Central memory CD8-positive, alpha-beta T cell (primary cell): ENCODE data around the gene ANO2.

ENCODE experiments used
- ATAC-seq: fragments of 150-1000 bp; cut with Tn5 transposase; replicated peaks from 2 replicates; pipeline ENCODE4 v1.10.0; 2022; ENCODE audit warnings: mild to moderate bottlenecking, moderate FRiP score, moderate number of reproducible peaks; ENCODE audit not compliant: poor library complexity, severe bottlenecking; ENCODE audit errors: extremely low read depth
- DNase-seq, 2 donors: peaks; one replicate each; pipeline ENCODE4 v3.0.0; 2021; ENCODE audit warnings: low spot score in 2 of 2
- H3K27ac Mint-ChIP-seq: one replicate; pipeline ENCODE4 v1.8.0; 2022; ENCODE audit warnings: low read depth, mild to moderate bottlenecking, moderate library complexity, mixed read lengths
- H3K27me3 Mint-ChIP-seq: one replicate; pipeline ENCODE4 v1.8.0; 2022; ENCODE audit warnings: mixed read lengths
- H3K36me3 Mint-ChIP-seq: one replicate; pipeline ENCODE4 v1.8.0; 2022; ENCODE audit warnings: mild to moderate bottlenecking, moderate library complexity, mixed read lengths; ENCODE audit not compliant: insufficient read depth
- H3K4me1 Mint-ChIP-seq: one replicate; pipeline ENCODE4 v1.8.0; 2022; ENCODE audit warnings: mixed read lengths
- H3K4me3 Mint-ChIP-seq: one replicate; pipeline ENCODE4 v1.8.0; 2022; ENCODE audit warnings: mild to moderate bottlenecking, moderate library complexity, mixed read lengths
- H3K9me3 Mint-ChIP-seq: one replicate; pipeline ENCODE4 v1.8.0; 2022; ENCODE audit warnings: mixed read lengths

ANO2 gene

GRCh38 chr12:5522432-5523335, 422.4 kb downstream of the ANO2 start:
- H3K4me3 Mint-ChIP-seq: no peak overlapping the region
- H3K36me3 Mint-ChIP-seq: no peaks in the 10 kb centered on the region
- H3K27me3 Mint-ChIP-seq: peaks cover 26% of the 10 kb centered on the region
- H3K27ac Mint-ChIP-seq: no peak overlapping the region
- H3K4me1 Mint-ChIP-seq: no peaks in the 10 kb centered on the region
- ATAC-seq (no peak), DNase-seq (no peak)
- H3K9me3 Mint-ChIP-seq: peaks cover 5% of the 10 kb centered on the region

- ATAC-seq (no peak), DNase-seq (no peak)
- Mint-ChIP-seq H3K4me1 (no peaks in the 10 kb centered on the region), H3K4me3 (no peak overlapping the region), H3K36me3 (peaks cover 3% of the 10 kb centered on the region), H3K27ac (no peak overlapping the region), H3K27me3 (peaks cover 26% of the 10 kb centered on the region), H3K9me3 (peaks cover 5% of the 10 kb centered on the region)
Measured at GRCh38 chr12:5521456-5522325, 423.4 kb downstream of the ANO2 start.

GRCh38 chr12:5520831-5521230, 424.2 kb downstream of the ANO2 start:
- peaks cover 5% of the 10 kb centered on the region for H3K9me3 Mint-ChIP-seq
- H3K4me3 Mint-ChIP-seq: no peak overlapping the region
- H3K36me3 Mint-ChIP-seq: peaks cover 3% of the 10 kb centered on the region
- H3K27ac Mint-ChIP-seq: no peak overlapping the region
- H3K4me1 Mint-ChIP-seq: no peaks in the 10 kb centered on the region
- ATAC-seq (no peak), DNase-seq (no peak)
- H3K27me3 Mint-ChIP-seq: peaks cover 26% of the 10 kb centered on the region

- H3K36me3 Mint-ChIP-seq: peaks cover 3% of the 10 kb centered on the region
- H3K4me1 Mint-ChIP-seq: no peaks in the 10 kb centered on the region
- peaks cover 26% of the 10 kb centered on the region for H3K27me3 Mint-ChIP-seq
- no peak overlapping the region for H3K4me3 Mint-ChIP-seq
- no peak for ATAC-seq
- no peak for DNase-seq
- H3K27ac Mint-ChIP-seq: no peak overlapping the region
- H3K9me3 Mint-ChIP-seq: peaks cover 5% of the 10 kb centered on the region
Measured at GRCh38 chr12:5520037-5520436, 425.0 kb downstream of the ANO2 start.

GRCh38 chr12:5518584-5519365, 426.3 kb downstream of the ANO2 start:
- Mint-ChIP-seq H3K4me3 (no peak overlapping the region), H3K27ac (no peak overlapping the region), H3K9me3 (peaks cover 5% of the 10 kb centered on the region), H3K27me3 (peaks cover 36% of the 10 kb centered on the region), H3K36me3 (peaks cover 3% of the 10 kb centered on the region), H3K4me1 (no peaks in the 10 kb centered on the region)
- no peak for ATAC-seq
- no peak for DNase-seq

GRCh38 chr12:5516371-5517241, 428.5 kb downstream of the ANO2 start:
- H3K27me3 Mint-ChIP-seq: peaks cover 37% of the 10 kb centered on the region
- no peak overlapping the region for H3K4me3 Mint-ChIP-seq
- ATAC-seq (no peak), DNase-seq (no peak)
- H3K4me1 Mint-ChIP-seq: no peaks in the 10 kb centered on the region
- H3K36me3 Mint-ChIP-seq: peaks cover 3% of the 10 kb centered on the region
- no peak overlapping the region for H3K27ac Mint-ChIP-seq
- peaks cover 5% of the 10 kb centered on the region for H3K9me3 Mint-ChIP-seq

- H3K4me1 Mint-ChIP-seq: no peaks in the 10 kb centered on the region
- peaks cover 3% of the 10 kb centered on the region for H3K36me3 Mint-ChIP-seq
- no peak overlapping the region for H3K27ac Mint-ChIP-seq
- H3K4me3 Mint-ChIP-seq: no peak overlapping the region
- DNase-seq (no peak), ATAC-seq (no peak)
- peaks cover 5% of the 10 kb centered on the region for H3K9me3 Mint-ChIP-seq
- peaks cover 26% of the 10 kb centered on the region for H3K27me3 Mint-ChIP-seq
Measured at GRCh38 chr12:5515458-5515857, 429.6 kb downstream of the ANO2 start.

GRCh38 chr12:5514545-5514944, 430.5 kb downstream of the ANO2 start:
- DNase-seq (no peak), ATAC-seq (no peak)
- Mint-ChIP-seq H3K4me1 (no peaks in the 10 kb centered on the region), H3K9me3 (peaks cover 1% of the 10 kb centered on the region), H3K4me3 (no peak overlapping the region), H3K27me3 (peaks cover 18% of the 10 kb centered on the region), H3K36me3 (peaks cover 3% of the 10 kb centered on the region), H3K27ac (no peak overlapping the region)

- H3K27me3 Mint-ChIP-seq: peaks cover 14% of the 10 kb centered on the region
- DNase-seq (no peak), ATAC-seq (no peak)
- no peaks in the 10 kb centered on the region for H3K9me3 Mint-ChIP-seq
- no peak overlapping the region for H3K4me3 Mint-ChIP-seq
- H3K36me3 Mint-ChIP-seq: peaks cover 3% of the 10 kb centered on the region
- no peaks in the 10 kb centered on the region for H3K4me1 Mint-ChIP-seq
- no peak overlapping the region for H3K27ac Mint-ChIP-seq
Measured at GRCh38 chr12:5514016-5514415, 431.0 kb downstream of the ANO2 start.

- no peaks in the 10 kb centered on the region for H3K4me1 Mint-ChIP-seq
- peaks cover 3% of the 10 kb centered on the region for H3K36me3 Mint-ChIP-seq
- H3K27me3 Mint-ChIP-seq: peaks cover 16% of the 10 kb centered on the region
- no peak overlapping the region for H3K27ac Mint-ChIP-seq
- no peak overlapping the region for H3K4me3 Mint-ChIP-seq
- no peaks in the 10 kb centered on the region for H3K9me3 Mint-ChIP-seq
- DNase-seq (no peak), ATAC-seq (no peak)
Measured at GRCh38 chr12:5513406-5513805, 431.7 kb downstream of the ANO2 start.
